ENCODE measurements around the gene PHLPP1. TPM values are rescaled to one million over a fixed set of nuclear protein-coding genes. Genes with fewer than 3 reads are reported as not detected.

PHLPP1 gene
- total RNA-seq, 1 experiment from 2014 or later: 39.9 TPM

DNA sequence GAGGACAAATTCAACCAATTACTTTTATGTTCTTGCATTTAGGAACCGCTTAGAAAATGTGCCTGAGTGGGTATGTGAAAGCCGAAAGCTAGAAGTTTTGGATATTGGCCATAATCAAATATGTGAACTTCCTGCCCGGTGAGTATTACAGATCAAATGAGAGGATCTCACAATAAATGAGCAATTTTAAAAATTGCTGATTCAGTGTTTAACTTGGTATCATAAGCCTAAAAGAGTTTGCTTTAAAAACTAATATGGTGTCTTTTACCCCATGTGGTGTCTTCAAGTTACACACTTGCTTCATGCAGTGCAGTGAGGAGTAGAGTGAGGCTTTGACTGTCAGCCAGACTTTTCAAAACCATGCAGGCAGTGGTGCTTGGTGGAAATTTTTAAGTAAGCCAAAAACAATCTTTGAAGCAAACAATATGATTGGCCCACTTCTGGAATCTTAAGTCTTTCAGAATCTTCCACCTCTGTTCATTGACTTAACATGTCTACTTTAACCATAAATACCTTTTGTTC lies 199.6 kb downstream of the PHLPP1 start:
- no peaks in the 10 kb centered on the region for H3K79me1 ChIP-seq (ENCODE audit: insufficient read depth, low read depth, low read length, poor library complexity, severe bottlenecking)
- no peak overlapping the region for H3T11ph ChIP-seq (ENCODE audit: low read length)
- Mint-ChIP-seq H3K4me3 (no peak overlapping the region), H3K27me3 (ENCODE audit: low read depth) (no peaks in the 10 kb centered on the region), H3K36me3 (ENCODE audit: insufficient read depth in 1 of 3, low read depth in 3 of 3) (peaks cover 8 to 24% (median 13%) of the 10 kb centered on the region in 3 experiments; a peak in 6 of 7 replicates), H3K4me1 (peaks cover 0 to 7% of the 10 kb centered on the region in 2 experiments; a peak in 1 of 4 replicates), H3K27ac (no peak overlapping the region), H3K9me3 (no peaks in the 10 kb centered on the region)
- no peaks in the 10 kb centered on the region for H3K4me1 ChIP-seq (ENCODE audit: insufficient read depth, low read length)
- WGBS (ENCODE audit: extremely low coverage, insufficient read length, low lambda C conversion rate): no CpG with 5 or more reads among the region's 3 CpGs
- no peak overlapping the region for H2AFZ ChIP-seq (ENCODE audit: low read length)
- no peak overlapping the region for H3K56ac ChIP-seq (ENCODE audit: insufficient read length, low read depth, low read length)
- H2AK5ac ChIP-seq (ENCODE audit: insufficient read length, low read length): no peak overlapping the region
- H4K5ac ChIP-seq (ENCODE audit: insufficient read length, low read depth, low read length): no peak overlapping the region
- H3K14ac ChIP-seq (ENCODE audit: insufficient read depth, low read length): no peak overlapping the region
- H2BK15ac ChIP-seq (ENCODE audit: low read depth, low read length): no peak overlapping the region
- H3K4ac ChIP-seq (ENCODE audit: low read depth, low read length): no peak overlapping the region
- no peak overlapping the region for H3K4me2 ChIP-seq (ENCODE audit: insufficient read depth, insufficient read length, low read length)
- no peaks in the 10 kb centered on the region for H3K79me2 ChIP-seq (ENCODE audit: insufficient read depth, low read length)
- TF ChIP-seq, protein P1, sequence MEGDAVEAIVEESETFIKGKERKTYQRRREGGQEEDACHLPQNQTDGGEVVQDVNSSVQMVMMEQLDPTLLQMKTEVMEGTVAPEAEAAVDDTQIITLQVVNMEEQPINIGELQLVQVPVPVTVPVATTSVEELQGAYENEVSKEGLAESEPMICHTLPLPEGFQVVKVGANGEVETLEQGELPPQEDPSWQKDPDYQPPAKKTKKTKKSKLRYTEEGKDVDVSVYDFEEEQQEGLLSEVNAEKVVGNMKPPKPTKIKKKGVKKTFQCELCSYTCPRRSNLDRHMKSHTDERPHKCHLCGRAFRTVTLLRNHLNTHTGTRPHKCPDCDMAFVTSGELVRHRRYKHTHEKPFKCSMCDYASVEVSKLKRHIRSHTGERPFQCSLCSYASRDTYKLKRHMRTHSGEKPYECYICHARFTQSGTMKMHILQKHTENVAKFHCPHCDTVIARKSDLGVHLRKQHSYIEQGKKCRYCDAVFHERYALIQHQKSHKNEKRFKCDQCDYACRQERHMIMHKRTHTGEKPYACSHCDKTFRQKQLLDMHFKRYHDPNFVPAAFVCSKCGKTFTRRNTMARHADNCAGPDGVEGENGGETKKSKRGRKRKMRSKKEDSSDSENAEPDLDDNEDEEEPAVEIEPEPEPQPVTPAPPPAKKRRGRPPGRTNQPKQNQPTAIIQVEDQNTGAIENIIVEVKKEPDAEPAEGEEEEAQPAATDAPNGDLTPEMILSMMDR (conservative IDR thresholded peaks at IDR 0.05): no peak
- no peak overlapping the region for H3K9ac ChIP-seq (ENCODE audit: extremely low read depth, insufficient read length, low read length)
- no peak overlapping the region for H2BK20ac ChIP-seq (ENCODE audit: low read depth, low read length, poor library complexity, severe bottlenecking)
- no peak overlapping the region for H3K18ac ChIP-seq (ENCODE audit: insufficient read length, low read depth, low read length)
- no peak overlapping the region for H3K23ac ChIP-seq (ENCODE audit: insufficient read length, low read depth, low read length)
- no peak overlapping the region for H2BK120ac ChIP-seq (ENCODE audit: low read depth, low read length, poor library complexity, severe bottlenecking)
- no peaks in the 10 kb centered on the region for H3K27me3 ChIP-seq (ENCODE audit: insufficient read depth, low read length)
- H3K23me2 ChIP-seq (ENCODE audit: insufficient read length, low read depth, low read length, poor library complexity, severe bottlenecking): no peaks in the 10 kb centered on the region
- no peak overlapping the region for H2BK12ac ChIP-seq (ENCODE audit: insufficient read length, low read depth, low read length)
- no peaks in the 10 kb centered on the region for H3K9me3 ChIP-seq (ENCODE audit: control insufficient read depth, low read depth, low read length)
- no peak overlapping the region for H4K8ac ChIP-seq (replicated peaks; ENCODE audit: insufficient read length, low read depth, low read length)
- no peaks in the 10 kb centered on the region for H4K20me1 ChIP-seq (ENCODE audit: control insufficient read depth, insufficient read depth, insufficient read length)
- H3K27ac ChIP-seq (ENCODE audit: insufficient read length, low read depth, low read length): no peak overlapping the region
- DNase-seq: no peak
- no peak overlapping the region for H4K91ac ChIP-seq (ENCODE audit: insufficient read length, low read depth, low read length)
- no peak overlapping the region for H2BK5ac ChIP-seq (ENCODE audit: insufficient read length, low read length)

Measured in H9 (cell line).